ENCODE measurements around the gene FOXQ1.

DNA sequence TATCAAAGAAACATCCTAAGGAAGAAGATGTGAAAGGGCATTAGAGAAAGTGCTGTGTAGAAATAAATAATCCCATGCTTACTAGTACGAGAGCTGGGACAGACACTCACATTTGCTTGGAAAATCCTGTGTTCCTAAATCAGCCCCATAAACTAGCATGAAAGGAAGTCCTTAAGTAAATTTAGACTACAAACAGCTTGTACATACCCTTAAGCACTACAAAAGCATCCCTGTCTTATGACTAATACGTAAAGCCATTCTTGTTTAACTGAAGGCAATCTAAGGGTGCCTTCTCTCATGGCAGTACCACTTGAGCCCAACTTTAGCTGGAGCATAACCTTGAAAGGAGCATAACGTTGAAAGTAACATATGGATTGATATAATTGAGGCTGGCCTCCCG is 15.4 kb upstream of the FOXQ1 start:
- TF ChIP-seq, protein P1, sequence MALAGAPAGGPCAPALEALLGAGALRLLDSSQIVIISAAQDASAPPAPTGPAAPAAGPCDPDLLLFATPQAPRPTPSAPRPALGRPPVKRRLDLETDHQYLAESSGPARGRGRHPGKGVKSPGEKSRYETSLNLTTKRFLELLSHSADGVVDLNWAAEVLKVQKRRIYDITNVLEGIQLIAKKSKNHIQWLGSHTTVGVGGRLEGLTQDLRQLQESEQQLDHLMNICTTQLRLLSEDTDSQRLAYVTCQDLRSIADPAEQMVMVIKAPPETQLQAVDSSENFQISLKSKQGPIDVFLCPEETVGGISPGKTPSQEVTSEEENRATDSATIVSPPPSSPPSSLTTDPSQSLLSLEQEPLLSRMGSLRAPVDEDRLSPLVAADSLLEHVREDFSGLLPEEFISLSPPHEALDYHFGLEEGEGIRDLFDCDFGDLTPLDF (CRISPR knock-in tag; IDR thresholded peaks at IDR 0.05), result no peak
- TF ChIP-seq ELF1 (tag; IDR thresholded peaks at IDR 0.05) (no peak), POLR2AphosphoS5 (IDR thresholded peaks at IDR 0.05; ENCODE audit: control insufficient read depth, insufficient read depth, low read depth, low read length) (no peak), SIN3A (IDR thresholded peaks at IDR 0.05; ENCODE audit: borderline replicate concordance in 2 of 2, control insufficient read depth in 1 of 2, low read depth in 2 of 2, low read length in 2 of 2) (no peak), MTF1 (CRISPR knock-in tag; IDR thresholded peaks at IDR 0.05; ENCODE audit: borderline replicate concordance) (no peak), BCL6 (CRISPR knock-in tag; IDR thresholded peaks at IDR 0.05) (no peak), HCFC1 (IDR thresholded peaks at IDR 0.05; ENCODE audit: low read depth, low read length) (no peak), XRCC3 (IDR thresholded peaks at IDR 0.05) (no peak), POLR2A (conservative IDR thresholded peaks at IDR 0.05) (no peak)
- TF ChIP-seq, protein P2, sequence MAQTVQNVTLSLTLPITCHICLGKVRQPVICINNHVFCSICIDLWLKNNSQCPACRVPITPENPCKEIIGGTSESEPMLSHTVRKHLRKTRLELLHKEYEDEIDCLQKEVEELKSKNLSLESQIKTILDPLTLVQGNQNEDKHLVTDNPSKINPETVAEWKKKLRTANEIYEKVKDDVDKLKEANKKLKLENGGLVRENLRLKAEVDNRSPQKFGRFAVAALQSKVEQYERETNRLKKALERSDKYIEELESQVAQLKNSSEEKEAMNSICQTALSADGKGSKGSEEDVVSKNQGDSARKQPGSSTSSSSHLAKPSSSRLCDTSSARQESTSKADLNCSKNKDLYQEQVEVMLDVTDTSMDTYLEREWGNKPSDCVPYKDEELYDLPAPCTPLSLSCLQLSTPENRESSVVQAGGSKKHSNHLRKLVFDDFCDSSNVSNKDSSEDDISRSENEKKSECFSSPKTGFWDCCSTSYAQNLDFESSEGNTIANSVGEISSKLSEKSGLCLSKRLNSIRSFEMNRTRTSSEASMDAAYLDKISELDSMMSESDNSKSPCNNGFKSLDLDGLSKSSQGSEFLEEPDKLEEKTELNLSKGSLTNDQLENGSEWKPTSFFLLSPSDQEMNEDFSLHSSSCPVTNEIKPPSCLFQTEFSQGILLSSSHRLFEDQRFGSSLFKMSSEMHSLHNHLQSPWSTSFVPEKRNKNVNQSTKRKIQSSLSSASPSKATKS (CRISPR knock-in tag; IDR thresholded peaks at IDR 0.05), result no peak
- TF ChIP-seq, protein P3, sequence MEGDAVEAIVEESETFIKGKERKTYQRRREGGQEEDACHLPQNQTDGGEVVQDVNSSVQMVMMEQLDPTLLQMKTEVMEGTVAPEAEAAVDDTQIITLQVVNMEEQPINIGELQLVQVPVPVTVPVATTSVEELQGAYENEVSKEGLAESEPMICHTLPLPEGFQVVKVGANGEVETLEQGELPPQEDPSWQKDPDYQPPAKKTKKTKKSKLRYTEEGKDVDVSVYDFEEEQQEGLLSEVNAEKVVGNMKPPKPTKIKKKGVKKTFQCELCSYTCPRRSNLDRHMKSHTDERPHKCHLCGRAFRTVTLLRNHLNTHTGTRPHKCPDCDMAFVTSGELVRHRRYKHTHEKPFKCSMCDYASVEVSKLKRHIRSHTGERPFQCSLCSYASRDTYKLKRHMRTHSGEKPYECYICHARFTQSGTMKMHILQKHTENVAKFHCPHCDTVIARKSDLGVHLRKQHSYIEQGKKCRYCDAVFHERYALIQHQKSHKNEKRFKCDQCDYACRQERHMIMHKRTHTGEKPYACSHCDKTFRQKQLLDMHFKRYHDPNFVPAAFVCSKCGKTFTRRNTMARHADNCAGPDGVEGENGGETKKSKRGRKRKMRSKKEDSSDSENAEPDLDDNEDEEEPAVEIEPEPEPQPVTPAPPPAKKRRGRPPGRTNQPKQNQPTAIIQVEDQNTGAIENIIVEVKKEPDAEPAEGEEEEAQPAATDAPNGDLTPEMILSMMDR (IDR thresholded peaks at IDR 0.05 in 2 of 3, conservative IDR thresholded peaks at IDR 0.05 in 1 of 3; ENCODE audit: insufficient read depth in 2 of 3, low read depth in 1 of 3, low read length in 3 of 3), result no peak
- TF ChIP-seq, protein P4, sequence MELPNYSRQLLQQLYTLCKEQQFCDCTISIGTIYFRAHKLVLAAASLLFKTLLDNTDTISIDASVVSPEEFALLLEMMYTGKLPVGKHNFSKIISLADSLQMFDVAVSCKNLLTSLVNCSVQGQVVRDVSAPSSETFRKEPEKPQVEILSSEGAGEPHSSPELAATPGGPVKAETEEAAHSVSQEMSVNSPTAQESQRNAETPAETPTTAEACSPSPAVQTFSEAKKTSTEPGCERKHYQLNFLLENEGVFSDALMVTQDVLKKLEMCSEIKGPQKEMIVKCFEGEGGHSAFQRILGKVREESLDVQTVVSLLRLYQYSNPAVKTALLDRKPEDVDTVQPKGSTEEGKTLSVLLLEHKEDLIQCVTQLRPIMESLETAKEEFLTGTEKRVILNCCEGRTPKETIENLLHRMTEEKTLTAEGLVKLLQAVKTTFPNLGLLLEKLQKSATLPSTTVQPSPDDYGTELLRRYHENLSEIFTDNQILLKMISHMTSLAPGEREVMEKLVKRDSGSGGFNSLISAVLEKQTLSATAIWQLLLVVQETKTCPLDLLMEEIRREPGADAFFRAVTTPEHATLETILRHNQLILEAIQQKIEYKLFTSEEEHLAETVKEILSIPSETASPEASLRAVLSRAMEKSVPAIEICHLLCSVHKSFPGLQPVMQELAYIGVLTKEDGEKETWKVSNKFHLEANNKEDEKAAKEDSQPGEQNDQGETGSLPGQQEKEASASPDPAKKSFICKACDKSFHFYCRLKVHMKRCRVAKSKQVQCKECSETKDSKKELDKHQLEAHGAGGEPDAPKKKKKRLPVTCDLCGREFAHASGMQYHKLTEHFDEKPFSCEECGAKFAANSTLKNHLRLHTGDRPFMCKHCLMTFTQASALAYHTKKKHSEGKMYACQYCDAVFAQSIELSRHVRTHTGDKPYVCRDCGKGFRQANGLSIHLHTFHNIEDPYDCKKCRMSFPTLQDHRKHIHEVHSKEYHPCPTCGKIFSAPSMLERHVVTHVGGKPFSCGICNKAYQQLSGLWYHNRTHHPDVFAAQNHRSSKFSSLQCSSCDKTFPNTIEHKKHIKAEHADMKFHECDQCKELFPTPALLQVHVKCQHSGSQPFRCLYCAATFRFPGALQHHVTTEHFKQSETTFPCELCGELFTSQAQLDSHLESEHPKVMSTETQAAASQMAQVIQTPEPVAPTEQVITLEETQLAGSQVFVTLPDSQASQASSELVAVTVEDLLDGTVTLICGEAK (IDR thresholded peaks at IDR 0.05), result no peak
- TF ChIP-seq, protein P4 (CRISPR knock-in tag; IDR thresholded peaks at IDR 0.05), result no peak

Measured in K562 (cell line).